NCI-H748 treated with DMSO at 0.1 percent for 48 hours (cell line): ENCODE measurements around the gene KRTAP9-3.
"Not testable (repeated sequence)": the region's sequence is repeated elsewhere in the genome, so short reads cannot be mapped to it uniquely, and the experiment has no call there.

ENCODE experiments used
- DNase-seq: peaks from one replicate; lab custom pipeline; 2025; lab: John Stamatoyannopoulos, UW

Gene KRTAP9-3, protein sequence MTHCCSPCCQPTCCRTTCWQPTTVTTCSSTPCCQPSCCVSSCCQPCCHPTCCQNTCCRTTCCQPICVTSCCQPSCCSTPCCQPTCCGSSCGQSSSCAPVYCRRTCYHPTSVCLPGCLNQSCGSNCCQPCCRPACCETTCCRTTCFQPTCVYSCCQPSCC

DNA sequence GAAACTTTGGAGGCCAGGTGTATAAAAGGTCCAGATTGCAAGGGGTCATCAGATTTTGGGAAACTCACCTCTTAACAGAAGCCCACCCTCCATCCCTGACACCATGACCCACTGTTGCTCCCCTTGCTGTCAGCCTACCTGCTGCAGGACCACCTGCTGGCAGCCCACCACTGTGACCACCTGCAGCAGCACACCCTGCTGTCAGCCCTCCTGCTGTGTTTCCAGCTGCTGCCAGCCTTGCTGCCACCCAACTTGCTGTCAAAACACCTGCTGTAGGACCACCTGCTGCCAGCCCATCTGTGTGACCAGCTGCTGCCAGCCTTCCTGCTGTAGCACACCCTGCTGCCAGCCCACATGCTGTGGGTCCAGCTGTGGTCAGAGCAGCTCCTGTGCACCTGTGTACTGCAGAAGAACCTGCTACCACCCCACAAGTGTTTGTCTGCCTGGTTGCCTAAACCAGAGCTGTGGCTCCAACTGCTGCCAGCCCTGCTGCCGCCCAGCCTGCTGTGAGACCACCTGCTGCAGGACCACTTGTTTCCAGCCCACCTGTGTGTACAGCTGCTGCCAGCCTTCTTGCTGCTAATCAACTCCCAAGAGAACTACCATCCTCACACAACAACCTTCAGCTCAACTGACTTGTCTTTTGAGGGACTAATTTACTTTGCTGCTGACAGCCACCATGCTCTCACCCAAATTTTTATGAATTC lies at the start of gene KRTAP9-3:
TSS of gene KRTAP9-3 (plus strand) at position 51 of the 707 bp plus-strand sequence. CDS start at position 104, 53 bp downstream.
- not testable (repeated sequence) for DNase-seq

DNA sequence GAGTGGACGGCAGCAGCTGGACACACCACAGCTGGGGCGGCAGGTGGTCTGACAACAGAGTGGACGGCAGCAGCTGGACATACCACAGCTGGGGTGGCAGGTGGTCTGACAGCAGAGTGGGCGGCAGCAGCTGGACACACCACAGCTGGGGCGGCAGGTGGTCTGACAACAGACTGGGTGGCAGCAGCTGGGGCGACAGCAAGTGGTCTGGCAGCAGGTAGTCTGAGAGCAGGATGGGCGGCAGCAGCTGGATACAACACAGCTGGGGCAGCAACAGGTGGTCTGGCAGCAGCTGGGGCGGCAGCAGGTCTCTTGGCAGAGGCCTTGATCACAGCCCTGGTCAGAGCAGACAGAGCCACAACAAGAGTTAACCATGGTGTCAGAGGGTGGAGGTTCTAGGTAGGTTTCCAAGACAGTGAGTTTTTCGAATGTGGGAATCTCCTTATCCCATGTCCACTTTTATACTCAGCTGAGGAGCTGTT lies 47.7 kb upstream of the KRTAP9-3 start, which contains the start of gene KRTAP4-1:
TSS of gene KRTAP4-1 (minus strand) at position 432 of the 482 bp plus-strand sequence. CDS start at position 375, 57 bp downstream.
- no peak for DNase-seq

DNA sequence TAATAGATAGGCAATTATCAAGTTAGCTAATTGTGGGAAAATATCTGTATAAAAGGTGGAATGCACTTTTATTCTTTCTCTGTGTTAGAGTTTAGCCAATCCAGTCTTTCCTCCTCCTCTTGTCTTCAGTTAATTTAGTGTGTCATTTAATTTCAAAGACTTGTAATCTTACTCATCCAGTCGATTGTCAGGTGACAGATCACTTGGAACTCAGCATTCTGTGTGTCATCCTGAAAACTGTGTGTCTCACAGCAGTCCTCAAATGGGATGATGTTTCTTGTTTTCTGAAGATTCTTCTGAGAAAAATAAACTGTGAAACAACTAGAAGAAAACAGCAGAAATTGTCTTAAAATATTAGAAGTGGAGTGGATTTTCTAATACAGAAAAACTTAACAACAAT lies 47.2 kb upstream of the KRTAP9-3 start:
- DNase-seq, result no peak

DNA sequence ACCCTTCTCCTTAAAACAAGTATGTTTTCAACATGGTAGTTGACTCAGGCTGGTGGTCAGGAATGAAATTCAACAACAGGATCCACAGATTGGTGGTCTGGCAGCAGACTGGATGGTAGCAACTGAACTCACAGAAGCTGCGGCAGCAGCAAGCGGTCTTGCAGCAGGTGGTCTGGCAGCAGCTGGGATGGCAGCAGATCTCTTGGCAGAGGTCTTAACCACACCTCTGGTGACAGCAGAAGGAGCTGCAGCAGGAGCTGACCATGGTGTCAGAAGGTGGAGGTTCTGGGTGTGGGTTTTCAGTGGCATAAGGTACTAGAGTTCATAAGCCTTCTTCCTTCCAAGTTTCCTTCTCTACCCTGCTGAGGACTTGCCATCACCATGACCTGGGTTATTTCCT lies 45.4 kb upstream of the KRTAP9-3 start:
- DNase-seq, result no peak

DNA sequence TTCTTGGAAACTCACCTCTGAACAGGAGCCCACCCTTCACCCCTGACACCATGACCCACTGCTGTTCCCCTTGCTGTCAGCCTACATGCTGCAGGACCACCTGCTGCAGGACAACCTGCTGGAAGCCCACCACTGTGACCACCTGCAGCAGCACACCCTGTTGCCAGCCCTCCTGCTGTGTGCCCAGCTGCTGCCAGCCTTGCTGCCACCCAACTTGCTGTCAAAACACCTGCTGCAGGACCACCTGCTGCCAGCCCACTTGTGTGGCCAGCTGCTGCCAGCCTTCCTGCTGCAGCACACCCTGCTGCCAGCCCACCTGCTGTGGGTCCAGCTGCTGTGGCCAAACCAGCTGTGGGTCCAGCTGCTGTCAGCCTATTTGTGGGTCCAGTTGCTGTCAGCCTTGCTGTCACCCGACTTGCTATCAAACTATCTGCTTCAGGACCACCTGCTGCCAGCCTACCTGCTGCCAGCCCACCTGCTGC lies 42.4 kb upstream of the KRTAP9-3 start, which contains the start of gene KRTAP9-1:
TSS of gene KRTAP9-1 (plus strand) at position 51 of the 482 bp plus-strand sequence. CDS start at position 51, 0 bp downstream.
- not testable (repeated sequence) for DNase-seq

DNA sequence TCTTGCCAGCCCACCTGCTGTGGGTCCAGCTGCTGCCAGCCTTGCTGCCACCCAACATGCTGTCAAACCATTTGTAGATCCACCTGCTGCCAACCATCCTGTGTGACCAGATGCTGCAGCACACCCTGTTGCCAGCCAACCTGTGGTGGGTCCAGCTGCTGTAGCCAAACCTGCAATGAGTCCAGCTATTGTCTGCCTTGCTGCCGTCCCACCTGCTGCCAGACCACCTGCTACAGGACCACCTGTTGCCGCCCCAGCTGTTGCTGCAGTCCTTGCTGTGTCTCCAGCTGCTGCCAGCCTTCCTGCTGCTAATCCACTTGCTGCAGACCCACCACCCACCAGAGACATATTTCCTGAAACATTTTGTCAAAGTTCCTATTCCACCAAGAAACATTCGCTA lies 41.9 kb upstream of the KRTAP9-3 start:
- DNase-seq, result no peak

DNA sequence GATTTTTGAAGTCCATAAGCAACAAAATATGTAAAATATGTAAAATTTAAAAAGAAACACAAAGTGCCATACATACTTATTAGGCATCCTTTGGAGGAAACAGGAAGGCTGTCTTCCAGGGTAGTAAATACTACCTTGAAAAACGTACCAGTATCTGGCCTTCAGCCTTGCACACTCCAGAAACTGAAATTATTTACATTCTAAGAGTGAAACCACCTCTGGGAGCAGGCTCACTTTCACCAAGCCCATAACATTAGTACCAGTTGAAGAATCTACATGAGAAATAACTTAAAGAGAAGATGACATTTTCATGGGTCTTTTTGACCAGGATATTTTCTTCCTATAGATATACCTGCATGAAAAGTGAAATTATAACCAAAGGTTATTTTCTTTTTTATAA lies 36.2 kb upstream of the KRTAP9-3 start:
- DNase-seq, result no peak

DNA sequence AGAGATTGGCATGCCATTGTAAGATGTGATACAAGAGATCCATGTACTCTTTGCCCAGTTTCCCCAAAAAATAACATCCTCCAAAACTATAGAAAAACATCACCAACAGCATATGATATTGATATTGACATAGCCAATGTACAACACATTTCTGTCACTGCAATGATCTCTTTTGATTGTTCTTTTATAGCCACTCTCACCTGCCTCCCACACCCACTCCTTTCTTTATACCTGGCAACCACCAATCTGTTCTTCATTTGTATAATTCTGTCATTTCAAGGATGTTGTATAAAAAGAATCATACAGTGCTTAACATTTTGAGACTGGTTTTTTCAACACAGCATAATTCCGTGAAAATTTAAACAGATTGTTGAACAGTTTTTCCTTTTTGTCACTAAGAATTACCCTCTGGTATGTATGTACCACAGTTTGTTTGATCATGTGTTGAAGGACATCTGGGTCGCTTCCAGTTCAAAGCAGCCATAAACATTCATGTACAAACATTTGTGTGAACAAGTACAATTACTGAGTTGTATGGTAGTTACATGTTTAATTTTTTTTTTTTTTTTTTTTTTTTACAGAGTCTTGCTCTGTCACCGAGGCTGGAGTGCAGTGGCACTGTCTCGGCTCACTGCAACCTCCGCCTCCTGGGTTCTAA lies 32.7 kb upstream of the KRTAP9-3 start:
- peak; percentile 58 for DNase-seq

DNA sequence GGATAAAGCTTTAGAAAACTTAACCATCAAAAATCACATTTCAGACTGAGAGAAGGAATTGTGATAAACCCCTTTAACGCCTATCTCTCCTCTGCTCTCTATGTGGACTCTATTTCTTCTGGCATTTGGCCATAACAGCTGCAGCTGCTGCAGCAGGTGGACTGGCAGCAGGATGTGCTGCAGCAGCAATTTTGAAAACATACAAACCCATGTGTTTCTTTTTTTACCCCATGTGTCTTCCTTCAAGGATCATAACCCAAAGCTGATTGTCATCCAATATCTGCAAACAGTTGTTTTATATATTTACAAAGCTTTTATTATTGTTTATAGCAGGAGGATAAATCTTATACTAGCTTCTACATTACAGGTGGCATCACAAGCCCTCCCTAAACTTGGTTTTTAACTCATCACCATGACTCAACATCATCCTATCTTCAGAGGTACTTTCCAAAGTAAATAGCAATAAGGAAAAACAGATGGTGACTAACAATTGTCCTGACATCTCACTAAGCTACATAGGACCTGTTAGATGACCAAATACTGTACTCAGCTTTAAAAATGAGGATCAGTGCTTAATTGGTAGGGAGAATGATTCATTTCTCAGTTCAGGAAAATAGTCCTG lies 20.3 kb upstream of the KRTAP9-3 start:
- DNase-seq, result peak; percentile 82

DNA sequence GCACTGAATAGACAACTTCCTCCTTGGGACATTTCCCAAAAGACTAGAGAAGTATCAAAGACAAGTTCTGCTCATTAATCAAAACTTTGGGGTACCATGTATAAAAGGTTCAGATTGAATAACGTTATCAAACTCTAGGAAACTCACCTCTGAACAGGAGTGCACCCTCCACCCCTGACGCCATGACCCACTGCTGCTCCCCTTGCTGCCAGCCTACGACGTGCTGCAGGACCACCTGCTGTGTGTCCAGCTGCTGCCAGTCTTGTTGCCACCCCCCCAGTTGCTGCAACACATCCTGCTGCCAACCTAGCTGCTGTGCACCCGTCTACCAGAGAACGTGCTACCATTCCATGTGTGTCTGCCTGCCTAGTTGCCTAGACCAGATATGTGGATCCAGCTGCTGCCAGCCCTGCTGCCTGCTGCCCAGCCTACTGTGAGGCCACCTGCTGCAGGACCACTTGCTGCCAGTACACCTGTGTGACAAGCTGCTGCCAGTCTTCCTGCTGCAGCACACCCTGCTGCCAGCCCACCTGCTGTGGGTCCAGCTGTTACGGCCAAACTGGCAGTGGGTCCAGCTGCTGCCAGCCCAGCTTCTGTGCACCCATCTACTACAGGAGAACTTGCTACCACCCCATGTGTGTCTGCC lies 19.6 kb upstream of the KRTAP9-3 start:
- DNase-seq, result peak; percentile 70

DNA sequence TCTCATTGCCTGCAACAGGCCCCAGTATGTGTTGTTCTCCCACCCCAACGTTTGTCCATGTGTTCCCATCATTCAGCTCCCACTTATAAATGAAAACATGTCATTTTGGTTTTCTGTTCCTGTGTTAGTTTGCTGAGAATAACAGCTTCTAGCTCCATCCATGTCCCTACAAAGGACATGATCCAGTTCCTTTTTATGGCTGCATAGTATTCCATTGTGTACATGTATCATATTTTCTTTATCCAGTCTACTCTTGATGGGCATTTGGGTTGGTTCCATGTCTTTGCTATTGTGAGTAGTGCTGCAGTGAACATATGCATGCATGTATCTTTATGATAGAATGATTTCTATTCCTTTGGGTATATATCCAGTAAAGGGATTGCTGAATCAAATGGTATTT lies 16.6 kb upstream of the KRTAP9-3 start:
- no peak for DNase-seq

DNA sequence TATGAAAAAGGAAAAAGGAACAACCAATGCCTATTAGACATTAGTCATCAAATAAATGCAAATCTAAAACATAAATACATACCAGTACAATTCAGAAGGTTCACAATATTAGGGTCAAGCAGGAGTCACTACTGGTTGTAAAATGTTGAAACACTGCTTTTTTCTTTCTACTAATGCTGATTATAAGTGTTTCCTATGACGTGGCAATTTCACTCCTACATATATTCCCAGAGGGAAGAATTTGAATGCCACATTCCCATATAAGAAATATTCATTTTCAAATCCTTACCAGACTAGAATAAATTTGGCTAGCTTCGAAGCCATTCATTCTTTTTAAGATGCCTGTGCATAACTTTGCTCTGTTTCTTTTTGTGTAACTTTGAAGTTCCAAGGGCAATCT lies 8.4 kb upstream of the KRTAP9-3 start:
- no peak for DNase-seq

DNA sequence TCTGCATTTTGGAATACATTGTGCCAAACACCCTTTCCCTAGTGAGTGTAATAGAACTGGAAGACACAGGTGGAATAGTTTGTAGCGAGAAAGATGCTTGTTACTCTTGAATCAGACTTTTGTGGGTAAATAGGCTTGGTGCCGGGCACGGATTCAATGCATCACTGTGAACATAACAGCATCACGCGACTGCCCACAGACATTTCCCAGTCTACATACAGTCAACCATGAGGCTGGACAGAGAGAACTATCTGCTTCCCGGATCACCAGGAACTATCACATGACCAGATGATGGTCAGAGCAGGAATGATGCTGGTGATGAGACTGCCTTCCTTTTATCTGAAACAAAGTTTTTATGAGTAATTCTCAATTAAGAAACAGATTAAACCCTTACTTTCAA lies 6.2 kb upstream of the KRTAP9-3 start:
- no peak for DNase-seq

DNA sequence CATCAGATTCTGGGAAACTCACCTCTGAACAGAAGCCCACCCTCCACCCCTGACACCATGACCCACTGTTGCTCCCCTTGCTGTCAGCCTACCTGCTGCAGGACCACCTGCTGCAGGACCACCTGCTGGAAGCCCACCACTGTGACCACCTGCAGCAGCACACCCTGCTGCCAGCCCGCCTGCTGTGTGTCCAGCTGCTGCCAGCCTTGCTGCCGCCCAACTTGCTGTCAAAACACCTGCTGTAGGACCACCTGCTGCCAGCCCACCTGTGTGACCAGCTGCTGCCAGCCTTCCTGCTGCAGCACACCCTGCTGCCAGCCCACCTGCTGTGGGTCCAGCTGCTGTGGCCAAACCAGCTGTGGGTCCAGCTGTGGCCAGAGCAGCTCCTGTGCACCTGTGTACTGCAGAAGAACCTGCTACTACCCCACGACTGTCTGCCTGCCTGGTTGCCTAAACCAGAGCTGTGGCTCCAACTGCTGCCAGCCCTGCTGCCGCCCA lies 5.6 kb upstream of the KRTAP9-3 start, which contains the start of gene KRTAP9-2:
TSS of gene KRTAP9-2 (plus strand) at position 51 of the 498 bp plus-strand sequence. CDS start at position 58, 7 bp downstream.
- not testable (repeated sequence) for DNase-seq

DNA sequence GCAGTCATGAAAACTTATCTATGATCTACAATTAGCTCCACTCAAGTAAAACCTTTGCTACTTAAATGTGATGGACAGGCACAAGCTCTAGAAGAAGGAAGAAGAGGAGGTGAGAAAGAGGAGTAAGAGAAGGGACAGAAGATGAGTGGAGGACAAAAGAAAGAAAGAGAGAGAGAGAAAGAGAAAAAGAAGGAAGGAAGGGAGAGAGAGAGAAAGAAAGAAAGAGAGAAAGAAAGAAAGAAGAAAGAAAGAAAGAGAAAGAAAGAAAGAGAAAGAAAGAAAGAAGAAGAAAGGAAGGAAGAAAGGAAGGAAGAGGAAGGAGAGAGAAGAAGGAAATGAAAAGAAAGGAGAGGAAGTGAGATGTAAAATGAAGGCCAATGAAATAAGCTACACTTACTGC lies 2.2 kb upstream of the KRTAP9-3 start:
- DNase-seq, result no peak

DNA sequence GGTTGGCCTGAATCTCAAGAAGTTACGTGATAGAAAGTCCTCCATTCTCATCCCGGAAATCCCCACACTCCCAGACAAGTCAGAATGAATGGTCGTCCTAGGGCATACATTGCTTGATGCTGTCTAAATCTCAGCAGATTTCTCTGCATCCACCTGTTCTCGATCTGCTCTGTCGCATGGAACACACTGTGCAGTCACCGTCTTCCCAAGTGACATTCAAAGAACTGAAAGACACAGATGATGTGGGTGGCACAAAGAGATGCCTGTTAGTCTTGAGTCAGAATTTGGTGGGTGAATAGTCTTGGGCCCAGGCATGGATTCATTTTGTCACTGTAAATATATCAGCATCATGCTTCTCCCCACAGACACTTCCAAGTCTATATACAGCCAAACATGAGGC lies 518 bp upstream of the KRTAP9-3 start:
- no peak for DNase-seq

DNA sequence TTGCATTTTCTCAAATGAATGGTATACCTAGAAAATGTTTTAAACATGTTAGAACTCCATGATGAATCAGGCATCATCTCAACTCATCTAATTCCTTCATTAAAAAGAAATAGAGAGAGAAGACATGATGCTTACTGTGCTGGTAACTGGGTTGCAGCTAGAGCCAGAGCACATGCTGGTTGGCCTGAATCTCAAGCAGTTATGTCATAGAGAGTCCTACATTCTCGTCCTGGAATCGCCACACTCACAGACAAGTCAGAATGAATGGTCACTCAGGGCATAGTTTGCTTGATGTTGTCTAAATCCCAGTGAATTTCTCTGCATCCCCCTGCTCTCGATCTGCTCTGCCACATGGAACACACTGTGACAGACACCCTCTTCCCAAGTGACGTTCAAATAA lies 4.9 kb downstream of the KRTAP9-3 start:
- not testable (repeated sequence) for DNase-seq

DNA sequence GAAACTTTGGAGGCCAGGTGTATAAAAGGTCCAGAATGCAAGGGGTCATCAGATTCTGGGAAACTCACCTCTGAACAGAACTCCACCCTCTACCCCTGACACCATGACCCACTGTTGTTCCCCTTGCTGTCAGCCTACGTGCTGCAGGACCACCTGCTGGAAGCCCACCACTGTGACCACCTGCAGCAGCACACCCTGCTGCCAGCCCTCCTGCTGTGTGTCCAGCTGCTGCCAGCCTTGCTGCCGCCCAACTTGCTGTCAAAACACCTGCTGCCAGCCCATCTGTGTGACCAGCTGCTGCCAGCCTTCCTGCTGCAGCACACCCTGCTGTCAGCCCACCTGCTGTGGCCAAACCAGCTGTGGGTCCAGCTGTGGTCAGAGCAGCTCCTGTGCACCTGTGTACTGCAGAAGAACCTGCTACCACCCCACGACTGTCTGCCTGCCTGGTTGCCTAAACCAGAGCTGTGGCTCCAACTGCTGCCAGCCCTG lies 5.7 kb downstream of the KRTAP9-3 start, which contains the start of gene KRTAP9-8:
TSS of gene KRTAP9-8 (plus strand) at position 51 of the 489 bp plus-strand sequence. CDS start at position 104, 53 bp downstream.
- DNase-seq, result not testable (repeated sequence)

DNA sequence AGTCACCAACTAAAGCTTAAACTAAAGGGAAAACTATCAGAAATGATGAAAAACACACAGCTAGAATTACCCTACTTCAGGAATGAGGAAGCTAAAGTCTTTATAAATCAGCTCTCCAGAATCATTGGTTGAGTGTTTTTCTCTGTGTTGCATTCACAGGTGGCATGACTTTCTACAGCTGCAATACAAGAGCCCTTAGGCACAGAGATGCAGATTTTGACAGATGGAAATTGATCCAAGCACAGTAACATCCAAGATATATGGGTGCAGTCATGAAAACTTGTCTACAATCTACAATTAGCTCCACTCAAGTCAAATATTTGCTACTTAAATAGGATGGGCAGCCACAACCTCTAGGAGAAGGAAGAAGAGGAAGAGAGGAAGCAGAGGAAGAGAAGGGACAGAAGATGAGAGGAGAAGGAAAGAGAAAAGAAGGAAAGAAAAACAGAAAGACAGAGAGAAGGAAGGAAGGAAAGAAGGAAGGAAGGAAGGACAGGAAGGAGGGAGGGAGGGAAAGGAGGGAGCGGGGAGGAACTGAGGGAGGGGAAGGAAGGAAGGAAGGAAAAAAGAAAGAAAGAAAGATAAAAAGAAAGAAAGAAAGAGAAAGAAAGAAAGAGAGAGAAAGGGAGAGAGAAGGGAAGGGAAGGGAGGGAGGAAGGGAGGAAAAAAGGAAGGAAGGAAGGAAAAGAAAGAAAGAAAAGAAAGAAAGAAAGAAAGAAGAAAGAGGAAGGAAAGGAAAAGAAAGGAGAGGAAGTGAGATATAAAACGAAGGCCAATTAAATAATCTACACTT lies 14.9 kb downstream of the KRTAP9-3 start:
- DNase-seq, result not testable (repeated sequence)

DNA sequence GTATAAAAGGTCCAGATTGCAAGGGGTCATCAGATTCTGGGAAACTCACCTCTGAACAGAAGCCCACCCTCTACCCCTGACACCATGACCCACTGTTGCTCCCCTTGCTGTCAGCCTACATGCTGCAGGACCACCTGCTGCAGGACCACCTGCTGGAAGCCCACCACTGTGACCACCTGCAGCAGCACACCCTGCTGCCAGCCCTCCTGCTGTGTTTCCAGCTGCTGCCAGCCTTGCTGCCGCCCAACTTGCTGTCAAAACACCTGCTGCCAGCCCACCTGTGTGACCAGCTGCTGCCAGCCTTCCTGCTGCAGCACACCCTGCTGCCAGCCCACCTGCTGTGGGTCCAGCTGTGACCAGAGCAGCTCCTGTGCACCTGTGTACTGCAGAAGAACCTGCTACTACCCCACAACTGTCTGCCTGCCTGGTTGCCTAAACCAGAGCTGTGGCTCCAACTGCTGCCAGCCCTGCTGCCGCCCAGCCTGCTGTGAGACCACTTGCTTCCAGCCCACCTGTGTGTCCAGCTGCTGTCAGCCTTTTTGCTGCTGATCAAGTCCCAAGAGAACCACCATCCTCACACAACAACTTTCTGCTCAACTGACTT lies 17.5 kb downstream of the KRTAP9-3 start, which contains the start of gene KRTAP9-4:
TSS of gene KRTAP9-4 (plus strand) at position 51 of the 604 bp plus-strand sequence. CDS start at position 85, 34 bp downstream.
- not testable (repeated sequence) for DNase-seq
